ENCODE results near the gene MMP7. TPM values are rescaled to one million over a fixed set of nuclear protein-coding genes. Genes with fewer than 3 reads are reported as not detected.

Gene MMP7
- total and polyA plus RNA-seq, 2 donors (not counting 3 experiments of a cell fraction or from before 2014, with no cell fraction given) = 0.65 TPM; not detected in 1

- intact Hi-C loops (cut with micrococcal nuclease) (no loop called here), dilution Hi-C loops (cut with MboI; ENCODE audit: extremely low pct_ligation_motif_present, low sequenced_read_pairs) (no loop called here)
- DNase-seq (ENCODE audit: low read depth, low spot score) (no peak), FAIRE-seq (no peak)
- Histone ChIP-seq H3K36me3 (ENCODE audit: control insufficient read depth in 2 of 2, extremely low read depth in 1 of 2, insufficient read depth in 2 of 2, low read length in 2 of 2) (no peaks in the 10 kb centered on the region), H3K4me3 (replicated peaks in 1 of 3; ENCODE audit: insufficient read depth in 1 of 3, low read depth in 1 of 3, low read length in 3 of 3) (no peak overlapping the region), H3K79me2 (ENCODE audit: control insufficient read depth, insufficient read depth, low read length) (no peaks in the 10 kb centered on the region), H3K4me2 (ENCODE audit: insufficient read depth, low read length) (no peak overlapping the region), H3K27me3 (ENCODE audit: control insufficient read depth in 2 of 2, insufficient read depth in 2 of 2, low read length in 2 of 2) (no peaks in the 10 kb centered on the region), H3K9me3 (replicated peaks; ENCODE audit: control insufficient read depth, insufficient read depth, low read length) (no peaks in the 10 kb centered on the region), H4K20me1 (replicated peaks; ENCODE audit: control insufficient read depth, extremely low read depth, insufficient read depth, low read length) (no peaks in the 10 kb centered on the region), H3K4me1 (ENCODE audit: control insufficient read depth, extremely low read depth, insufficient read depth, low read length) (peaks cover 12% of the 10 kb centered on the region), H3K27ac (ENCODE audit: insufficient read depth, low read depth, low read length) (no peak overlapping the region), H3K9me1 (replicated peaks; ENCODE audit: control insufficient read depth, extremely low read depth, insufficient read depth, low read length) (no peaks in the 10 kb centered on the region), H2AFZ (ENCODE audit: low read depth, low read length) (no peak overlapping the region), H3K9ac (replicated peaks; ENCODE audit: extremely low read depth, insufficient read depth, low read length) (no peak overlapping the region)
- no TSS peak for BruUV-seq (replicated peaks)
- no peak for TF ChIP-seq MYC (IDR thresholded peaks at IDR 0.05; ENCODE audit: low read depth, low read length)
- TF ChIP-seq EZH2 (IDR thresholded peaks at IDR 0.05; ENCODE audit: borderline replicate concordance, low read depth, low read length, severe bottlenecking) = no peak
- no peak for TF ChIP-seq POLR2AphosphoS5 (IDR thresholded peaks at IDR 0.05; ENCODE audit: insufficient read depth, low read depth, low read length)
- POLR2A ChIA-PET = no interaction called here
- CTCF ChIA-PET = interaction anchor here (0.7 kb wide), 1 partner anchor 9 kb away, joined by 3 read pairs; no protein-coding TSS in a partner anchor
These were observed 59.1 kb downstream of the MMP7 start for GRCh38 chr11:102471474-102471873.

Other genes starting within 250 kb of the MMP7 start
- gene BIRC3, start 213.3 kb downstream of the MMP7 start, total RNA-seq = 0.60 and 1.4 TPM in 2 replicates
- gene BIRC3, start 213.3 kb downstream of the MMP7 start, polyA plus RNA-seq = 0.28 and 0.37 TPM in 2 replicates
- 47.3 and 49.9 TPM in 2 replicates for gene BIRC2, start 183.5 kb downstream of the MMP7 start, total RNA-seq
- 32.9 and 42.8 TPM in 2 replicates for gene BIRC2, start 183.5 kb downstream of the MMP7 start, polyA plus RNA-seq
- gene TMEM123, start 78.0 kb downstream of the MMP7 start, total RNA-seq = 199 and 257 TPM in 2 replicates
- gene TMEM123, start 78.0 kb downstream of the MMP7 start, polyA plus RNA-seq = 201 and 312 TPM in 2 replicates
- gene MMP20, start 94.6 kb upstream of the MMP7 start, total RNA-seq = not detected in 2 replicates
- not detected in 2 replicates for gene MMP20, start 94.6 kb upstream of the MMP7 start, polyA plus RNA-seq
- not detected in 2 replicates for gene MMP27, start 175.0 kb upstream of the MMP7 start, total RNA-seq
- not detected in 2 replicates for gene MMP27, start 175.0 kb upstream of the MMP7 start, polyA plus RNA-seq
- gene MMP8, start 194.2 kb upstream of the MMP7 start, total RNA-seq = not detected in 2 replicates
- not detected in 2 replicates for gene MMP8, start 194.2 kb upstream of the MMP7 start, polyA plus RNA-seq
- 15.0 and 22.8 TPM in 2 replicates for gene MMP10, start 249.9 kb upstream of the MMP7 start, total RNA-seq
- gene MMP10, start 249.9 kb upstream of the MMP7 start, polyA plus RNA-seq = 3.8 and 4.3 TPM in 2 replicates